HepG2 (cell line): ENCODE data around the gene LNX2. TPM values are rescaled to one million over a fixed set of nuclear protein-coding genes. Genes with fewer than 3 reads are reported as not detected.

Experiments used
- AKNA ChIP-seq: sonication (generic); formaldehyde crosslinking; IDR thresholded peaks from 2 replicates; pipeline ENCODE4 v1.4.0; 2020; ENCODE audit warnings: missing genetic modification reagents, borderline replicate concordance
- DBP ChIP-seq: sonication (generic); formaldehyde crosslinking; IDR thresholded peaks from 2 replicates; pipeline ENCODE4 v1.4.0; 2020; ENCODE audit warnings: missing genetic modification reagents; ENCODE audit errors: not compliant biosample characterization
- DR1 ChIP-seq: sonication (generic); formaldehyde crosslinking; IDR thresholded peaks from 2 replicates; pipeline ENCODE4 v1.8.0; 2021; ENCODE audit warnings: mild to moderate bottlenecking, missing genetic modification reagents, inconsistent platforms
- KLF16 ChIP-seq, 2 experiments: sonication (generic) in 1 of 2; formaldehyde crosslinking in 1 of 2; IDR thresholded peaks; 2 replicates each; pipeline versions ENCODE4 v1.6.1 to v1.8.0; 2016 to 2023; ENCODE audit warnings: missing genetic modification reagents in 2 of 2, missing compliant biosample characterization in 1 of 2
- SOX6 ChIP-seq, 2 experiments: fragments of 450-650 bp in 1 of 2; sonication (generic) in 1 of 2; formaldehyde crosslinking in 1 of 2; IDR thresholded peaks; 2 replicates each; pipeline versions ENCODE4 v1.4.0 to v1.6.1; 2017 to 2020; ENCODE audit warnings: antibody characterized with exemption in 1 of 2, mild to moderate bottlenecking in 1 of 2, missing genetic modification reagents in 1 of 2
- TEF ChIP-seq: sonication (generic); formaldehyde crosslinking; IDR thresholded peaks from 2 replicates; pipeline ENCODE4 v1.5.0; 2020; ENCODE audit warnings: missing genetic modification reagents
- ZBTB49 ChIP-seq: sonication (generic); formaldehyde crosslinking; IDR thresholded peaks from 2 replicates; pipeline ENCODE4 v1.4.0; 2020; ENCODE audit warnings: missing genetic modification reagents, borderline replicate concordance
- ZNF446 ChIP-seq: sonication (generic); formaldehyde crosslinking; IDR thresholded peaks from 2 replicates; pipeline ENCODE4 v1.5.0; 2020; ENCODE audit warnings: mild to moderate bottlenecking, missing genetic modification reagents
- ZNF501 ChIP-seq: sonication (generic); formaldehyde crosslinking; IDR thresholded peaks from 2 replicates; pipeline ENCODE4 v1.5.1; 2020; ENCODE audit warnings: mild to moderate bottlenecking, moderate library complexity, missing genetic modification reagents
- ZNF557 ChIP-seq: sonication (generic); formaldehyde crosslinking; IDR thresholded peaks from 2 replicates; pipeline ENCODE4 v1.4.0; 2020; ENCODE audit warnings: missing genetic modification reagents
- polyA plus RNA-seq, 8 experiments: library from polyadenylated mRNA; depleted of rRNA in 3 of 8; stranded (reverse) in 7 of 8; unstranded in 1 of 8; fragments of >200 nt; fragmentation: Illumina TruSeq in 4 of 8; extraction: Trizol in 4 of 8; gene quantifications; 2 replicates each; pipeline versions ENCODE4 v1.2.1 to v1.2.3, GENCODE V29; 2011 to 2016; ENCODE audit warnings: low read depth in 4 of 8, missing spikeins in 1 of 8, mixed read lengths in 1 of 8; ENCODE audit not compliant: insufficient read depth in 1 of 8
- total RNA-seq, 5 experiments: library from RNA; depleted of rRNA; stranded (reverse); fragments of >200 nt; fragmentation: Illumina TruSeq; extraction: Trizol; gene quantifications; 2 replicates each; pipeline ENCODE4 v1.2.3, GENCODE V29; 2016; ENCODE audit warnings: low read depth in 1 of 5

LNX2 gene
- total and polyA plus RNA-seq, 2 of the 13 experiments (the other 11 are each of a cell fraction or from before 2014, with no cell fraction given) = 9.2 to 9.7 TPM

- no peak for TF ChIP-seq ZBTB49
- no peak for TF ChIP-seq KLF16 (CRISPR knock-in tag; IDR thresholded peaks at IDR 0.05)
- TF ChIP-seq DBP = no peak
- no peak for TF ChIP-seq DR1 (CRISPR knock-in tag)
- no peak for TF ChIP-seq ZNF557 (CRISPR knock-in tag)
- TF ChIP-seq ZNF446 = no peak
- TF ChIP-seq ZNF501 (CRISPR knock-in tag) = no peak
- no peak for TF ChIP-seq TEF (CRISPR knock-in tag)
- no peak for TF ChIP-seq SOX6 (IDR thresholded peaks at IDR 0.05)
- TF ChIP-seq SOX6 (CRISPR knock-in tag; IDR thresholded peaks at IDR 0.05) = no peak
- TF ChIP-seq AKNA (CRISPR knock-in tag) = no peak
These were observed 10.8 kb upstream of the LNX2 start (continued) for GRCh38 chr13:27631156-27631555.
